ENCODE data around the gene RNF225. TPM values are rescaled to one million over a fixed set of nuclear protein-coding genes. Genes with fewer than 3 reads are reported as not detected.

RNF225 gene
- total and polyA plus RNA-seq, 9 of the 15 experiments (the other 6 are each of a cell fraction or from before 2014, with no cell fraction given), result 0.33 TPM; not detected in 8

DNA sequence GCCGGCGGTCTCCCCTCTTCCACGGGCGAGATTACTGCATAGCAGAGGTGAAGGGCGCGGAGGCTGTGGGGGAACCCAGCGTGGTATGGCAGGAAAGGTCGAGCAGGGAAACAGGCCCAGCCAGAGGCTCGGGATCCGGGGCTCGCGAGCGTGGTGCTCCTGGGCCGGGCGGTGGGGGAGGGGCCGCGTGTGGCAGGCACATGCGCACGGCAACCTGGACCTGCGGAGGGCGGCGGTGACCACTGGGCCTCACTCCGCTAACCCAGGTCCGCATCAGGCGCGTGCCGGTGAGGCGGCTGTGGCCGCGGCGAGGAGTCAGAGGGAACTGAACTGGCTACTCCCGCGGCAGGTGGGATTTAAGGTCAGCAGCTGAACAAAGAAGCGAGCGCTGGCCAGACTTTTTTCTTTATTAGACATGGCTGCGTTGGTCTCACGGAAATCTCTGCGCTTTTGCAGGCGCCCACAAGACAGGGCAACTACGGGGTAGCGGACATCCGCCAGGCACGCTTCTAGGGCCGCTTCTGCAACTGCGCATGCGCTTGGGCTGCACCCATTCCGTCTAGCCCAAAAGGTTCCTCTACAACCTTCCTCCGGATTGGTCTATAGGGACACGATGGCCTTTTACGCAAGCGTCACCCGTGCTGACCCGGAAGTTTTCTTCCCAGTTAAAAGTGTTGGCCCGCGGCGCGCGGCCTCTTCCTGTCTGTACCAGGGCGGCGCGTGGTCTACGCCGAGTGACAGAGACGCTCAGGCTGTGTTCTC, 8.7 kb upstream of the RNF225 start, which contains the start of gene RPS5 (continued):
- TF ChIP-seq CHD4 (IDR thresholded peaks at IDR 0.05; ENCODE audit: insufficient read depth, insufficient replicate concordance, low read depth, low read length, poor library complexity, severe bottlenecking) (no peak), ZNF174 (CRISPR knock-in tag; IDR thresholded peaks at IDR 0.05) (no peak), ZSCAN29 (IDR thresholded peaks at IDR 0.05) (peak; percentile 89), NR1H2 (CRISPR knock-in tag; IDR thresholded peaks at IDR 0.05) (0 out of 2 replicates have a peak, but pooled peaks have one; percentile 50), NBN (IDR thresholded peaks at IDR 0.05; ENCODE audit: low read depth) (peak; percentile 48), ZNF696 (CRISPR knock-in tag; conservative IDR thresholded peaks at IDR 0.05) (no peak), CBFA2T2 (conservative IDR thresholded peaks at IDR 0.05) (no peak), ZNF766 (CRISPR knock-in tag; conservative IDR thresholded peaks at IDR 0.05) (peak; percentile 48; the same call in 1 of the 2 replicates), ZNF76 (CRISPR knock-in tag; IDR thresholded peaks at IDR 0.05; ENCODE audit: borderline replicate concordance) (peak; percentile 78; the same call in 1 of the 2 replicates)
- TF ChIP-seq, protein P1, sequence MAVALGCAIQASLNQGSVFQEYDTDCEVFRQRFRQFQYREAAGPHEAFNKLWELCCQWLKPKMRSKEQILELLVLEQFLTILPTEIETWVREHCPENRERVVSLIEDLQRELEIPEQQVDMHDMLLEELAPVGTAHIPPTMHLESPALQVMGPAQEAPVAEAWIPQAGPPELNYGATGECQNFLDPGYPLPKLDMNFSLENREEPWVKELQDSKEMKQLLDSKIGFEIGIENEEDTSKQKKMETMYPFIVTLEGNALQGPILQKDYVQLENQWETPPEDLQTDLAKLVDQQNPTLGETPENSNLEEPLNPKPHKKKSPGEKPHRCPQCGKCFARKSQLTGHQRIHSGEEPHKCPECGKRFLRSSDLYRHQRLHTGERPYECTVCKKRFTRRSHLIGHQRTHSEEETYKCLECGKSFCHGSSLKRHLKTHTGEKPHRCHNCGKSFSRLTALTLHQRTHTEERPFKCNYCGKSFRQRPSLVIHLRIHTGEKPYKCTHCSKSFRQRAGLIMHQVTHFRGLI (CRISPR knock-in tag; IDR thresholded peaks at IDR 0.05), result no peak
- TF ChIP-seq, protein P2, sequence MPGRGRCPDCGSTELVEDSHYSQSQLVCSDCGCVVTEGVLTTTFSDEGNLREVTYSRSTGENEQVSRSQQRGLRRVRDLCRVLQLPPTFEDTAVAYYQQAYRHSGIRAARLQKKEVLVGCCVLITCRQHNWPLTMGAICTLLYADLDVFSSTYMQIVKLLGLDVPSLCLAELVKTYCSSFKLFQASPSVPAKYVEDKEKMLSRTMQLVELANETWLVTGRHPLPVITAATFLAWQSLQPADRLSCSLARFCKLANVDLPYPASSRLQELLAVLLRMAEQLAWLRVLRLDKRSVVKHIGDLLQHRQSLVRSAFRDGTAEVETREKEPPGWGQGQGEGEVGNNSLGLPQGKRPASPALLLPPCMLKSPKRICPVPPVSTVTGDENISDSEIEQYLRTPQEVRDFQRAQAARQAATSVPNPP (IDR thresholded peaks at IDR 0.05; ENCODE audit: borderline replicate concordance, insufficient read depth, insufficient read length), result no peak
- TF ChIP-seq, protein P3, sequence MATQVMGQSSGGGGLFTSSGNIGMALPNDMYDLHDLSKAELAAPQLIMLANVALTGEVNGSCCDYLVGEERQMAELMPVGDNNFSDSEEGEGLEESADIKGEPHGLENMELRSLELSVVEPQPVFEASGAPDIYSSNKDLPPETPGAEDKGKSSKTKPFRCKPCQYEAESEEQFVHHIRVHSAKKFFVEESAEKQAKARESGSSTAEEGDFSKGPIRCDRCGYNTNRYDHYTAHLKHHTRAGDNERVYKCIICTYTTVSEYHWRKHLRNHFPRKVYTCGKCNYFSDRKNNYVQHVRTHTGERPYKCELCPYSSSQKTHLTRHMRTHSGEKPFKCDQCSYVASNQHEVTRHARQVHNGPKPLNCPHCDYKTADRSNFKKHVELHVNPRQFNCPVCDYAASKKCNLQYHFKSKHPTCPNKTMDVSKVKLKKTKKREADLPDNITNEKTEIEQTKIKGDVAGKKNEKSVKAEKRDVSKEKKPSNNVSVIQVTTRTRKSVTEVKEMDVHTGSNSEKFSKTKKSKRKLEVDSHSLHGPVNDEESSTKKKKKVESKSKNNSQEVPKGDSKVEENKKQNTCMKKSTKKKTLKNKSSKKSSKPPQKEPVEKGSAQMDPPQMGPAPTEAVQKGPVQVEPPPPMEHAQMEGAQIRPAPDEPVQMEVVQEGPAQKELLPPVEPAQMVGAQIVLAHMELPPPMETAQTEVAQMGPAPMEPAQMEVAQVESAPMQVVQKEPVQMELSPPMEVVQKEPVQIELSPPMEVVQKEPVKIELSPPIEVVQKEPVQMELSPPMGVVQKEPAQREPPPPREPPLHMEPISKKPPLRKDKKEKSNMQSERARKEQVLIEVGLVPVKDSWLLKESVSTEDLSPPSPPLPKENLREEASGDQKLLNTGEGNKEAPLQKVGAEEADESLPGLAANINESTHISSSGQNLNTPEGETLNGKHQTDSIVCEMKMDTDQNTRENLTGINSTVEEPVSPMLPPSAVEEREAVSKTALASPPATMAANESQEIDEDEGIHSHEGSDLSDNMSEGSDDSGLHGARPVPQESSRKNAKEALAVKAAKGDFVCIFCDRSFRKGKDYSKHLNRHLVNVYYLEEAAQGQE (IDR thresholded peaks at IDR 0.05; ENCODE audit: borderline replicate concordance), result no peak; the same call in 1 of the 2 replicates
- TF ChIP-seq, protein P3 (CRISPR knock-in tag; IDR thresholded peaks at IDR 0.05; ENCODE audit: low read depth), result no peak
- TF ChIP-seq, protein P4, sequence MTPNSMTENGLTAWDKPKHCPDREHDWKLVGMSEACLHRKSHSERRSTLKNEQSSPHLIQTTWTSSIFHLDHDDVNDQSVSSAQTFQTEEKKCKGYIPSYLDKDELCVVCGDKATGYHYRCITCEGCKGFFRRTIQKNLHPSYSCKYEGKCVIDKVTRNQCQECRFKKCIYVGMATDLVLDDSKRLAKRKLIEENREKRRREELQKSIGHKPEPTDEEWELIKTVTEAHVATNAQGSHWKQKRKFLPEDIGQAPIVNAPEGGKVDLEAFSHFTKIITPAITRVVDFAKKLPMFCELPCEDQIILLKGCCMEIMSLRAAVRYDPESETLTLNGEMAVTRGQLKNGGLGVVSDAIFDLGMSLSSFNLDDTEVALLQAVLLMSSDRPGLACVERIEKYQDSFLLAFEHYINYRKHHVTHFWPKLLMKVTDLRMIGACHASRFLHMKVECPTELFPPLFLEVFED (CRISPR knock-in tag; conservative IDR thresholded peaks at IDR 0.05), result no peak
